ENCODE data around the gene MRPS6.

MRPS6 gene

DNA sequence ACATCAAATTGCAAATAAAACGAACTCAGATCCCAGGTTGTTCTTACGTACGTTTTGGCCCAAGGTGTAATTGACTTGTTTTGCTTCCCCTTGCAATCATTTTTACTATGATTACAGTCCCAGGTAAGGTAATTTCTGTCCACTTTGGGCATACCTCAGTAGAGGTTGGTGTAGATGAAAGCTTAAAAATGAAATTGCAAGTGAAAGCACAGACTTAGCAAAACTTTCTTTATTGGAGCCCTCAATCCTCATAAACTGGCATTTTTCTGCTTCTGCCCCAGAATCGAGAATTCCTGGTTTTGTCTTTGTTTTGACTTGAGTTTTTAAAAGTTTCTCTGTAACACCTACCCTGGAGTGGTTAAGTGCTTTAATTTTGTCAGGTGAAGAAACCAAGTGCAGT lies 9.4 kb downstream of the MRPS6 start:
- ATAC-seq (ENCODE audit: insufficient read depth, low read depth) (no peak), DNase-seq (no peak)
- H3K27ac ChIP-seq (ENCODE audit: low read length) = no peak overlapping the region; the same call in 1 of the 2 replicates
- peaks cover 99% of the 10 kb centered on the region for H3K79me2 ChIP-seq (ENCODE audit: insufficient read depth, low read length)
- H3K4me2 ChIP-seq (ENCODE audit: insufficient read depth, low read length) = no peak overlapping the region
- H3K4me1 ChIP-seq (ENCODE audit: insufficient read depth, low read length) = peaks cover 57% of the 10 kb centered on the region
- H3K4me3 ChIP-seq (ENCODE audit: low read depth in 1 of 2, low read length in 2 of 2) = no peak overlapping the region
- peaks cover 61% of the 10 kb centered on the region for H3K36me3 ChIP-seq (ENCODE audit: insufficient read depth, low read length)
- no peak overlapping the region for H2AFZ ChIP-seq (ENCODE audit: low read depth, low read length)
- H3K9ac ChIP-seq (ENCODE audit: low read depth, low read length) = no peak overlapping the region
- TF ChIP-seq, protein P1, sequence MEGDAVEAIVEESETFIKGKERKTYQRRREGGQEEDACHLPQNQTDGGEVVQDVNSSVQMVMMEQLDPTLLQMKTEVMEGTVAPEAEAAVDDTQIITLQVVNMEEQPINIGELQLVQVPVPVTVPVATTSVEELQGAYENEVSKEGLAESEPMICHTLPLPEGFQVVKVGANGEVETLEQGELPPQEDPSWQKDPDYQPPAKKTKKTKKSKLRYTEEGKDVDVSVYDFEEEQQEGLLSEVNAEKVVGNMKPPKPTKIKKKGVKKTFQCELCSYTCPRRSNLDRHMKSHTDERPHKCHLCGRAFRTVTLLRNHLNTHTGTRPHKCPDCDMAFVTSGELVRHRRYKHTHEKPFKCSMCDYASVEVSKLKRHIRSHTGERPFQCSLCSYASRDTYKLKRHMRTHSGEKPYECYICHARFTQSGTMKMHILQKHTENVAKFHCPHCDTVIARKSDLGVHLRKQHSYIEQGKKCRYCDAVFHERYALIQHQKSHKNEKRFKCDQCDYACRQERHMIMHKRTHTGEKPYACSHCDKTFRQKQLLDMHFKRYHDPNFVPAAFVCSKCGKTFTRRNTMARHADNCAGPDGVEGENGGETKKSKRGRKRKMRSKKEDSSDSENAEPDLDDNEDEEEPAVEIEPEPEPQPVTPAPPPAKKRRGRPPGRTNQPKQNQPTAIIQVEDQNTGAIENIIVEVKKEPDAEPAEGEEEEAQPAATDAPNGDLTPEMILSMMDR (IDR thresholded peaks at IDR 0.05; ENCODE audit: borderline replicate concordance, extremely low read depth, low read length, poor library complexity, severe bottlenecking) = no peak
- TF ChIP-seq EZH2 (IDR thresholded peaks at IDR 0.05; ENCODE audit: borderline replicate concordance, low read depth, low read length, severe bottlenecking) = no peak
- no peaks in the 10 kb centered on the region for H3K27me3 ChIP-seq (ENCODE audit: insufficient read depth, low read length, poor library complexity)
- peaks cover 54% of the 10 kb centered on the region; the same call in 1 of the 2 replicates for H4K20me1 ChIP-seq (ENCODE audit: insufficient read depth, low read length)
- H3K9me3 ChIP-seq (ENCODE audit: insufficient read depth, low read length, severe bottlenecking) = no peaks in the 10 kb centered on the region

DNA sequence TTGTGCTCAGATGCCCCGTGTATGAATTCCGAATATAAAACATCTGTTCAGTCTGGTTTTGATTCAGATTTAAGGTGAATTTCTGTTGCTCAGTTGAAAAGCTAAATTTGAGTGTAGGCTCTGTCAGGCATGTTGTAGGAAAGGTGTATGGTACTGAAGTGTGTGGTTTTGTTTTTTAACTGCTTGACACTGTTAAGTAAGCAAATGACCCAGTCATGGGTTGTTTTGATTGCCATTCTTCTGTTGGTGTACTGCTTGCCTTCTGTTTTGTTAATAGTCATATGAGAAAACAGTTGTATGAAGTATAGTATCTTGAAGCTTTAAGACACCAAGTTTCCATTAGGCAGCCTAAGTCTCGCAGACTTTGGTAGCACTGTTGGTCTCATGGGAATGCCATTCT lies 10.0 kb downstream of the MRPS6 start:
- Histone ChIP-seq H3K36me3 (ENCODE audit: insufficient read depth, low read length) (peaks cover 59% of the 10 kb centered on the region), H3K79me2 (ENCODE audit: insufficient read depth, low read length) (peaks cover 99% of the 10 kb centered on the region)

DNA sequence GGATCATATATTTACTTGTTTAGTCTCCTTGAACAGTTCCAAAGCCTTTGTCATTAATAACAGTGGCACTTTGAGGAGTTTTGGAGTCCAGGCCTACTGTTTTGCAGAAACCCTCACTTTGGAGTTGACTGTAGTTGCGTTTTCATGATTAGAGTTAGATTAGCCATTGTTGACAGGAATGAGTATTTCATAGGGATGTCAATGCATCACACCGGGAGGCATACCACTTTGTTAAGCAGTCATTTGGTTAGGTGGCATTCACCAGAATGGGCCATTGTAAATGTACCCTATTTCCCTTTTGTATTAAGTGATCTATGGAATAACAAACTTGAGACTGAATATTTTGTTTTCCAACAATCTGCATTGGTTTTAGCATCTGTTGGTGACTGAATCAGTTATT lies 11.8 kb downstream of the MRPS6 start:
- DNase-seq = no peak
- Histone ChIP-seq H3K9ac (ENCODE audit: low read depth, low read length) (no peak overlapping the region), H3K4me2 (ENCODE audit: insufficient read depth, low read length) (no peak overlapping the region), H3K4me1 (ENCODE audit: insufficient read depth, low read length) (peaks cover 41% of the 10 kb centered on the region), H3K27ac (ENCODE audit: low read length) (no peak overlapping the region), H3K27me3 (ENCODE audit: insufficient read depth, low read length, poor library complexity) (no peaks in the 10 kb centered on the region), H3K36me3 (ENCODE audit: insufficient read depth, low read length) (peaks cover 55% of the 10 kb centered on the region), H3K79me2 (ENCODE audit: insufficient read depth, low read length) (peaks cover 100% of the 10 kb centered on the region), H3K4me3 (ENCODE audit: low read depth in 1 of 2, low read length in 2 of 2) (no peak overlapping the region), H4K20me1 (ENCODE audit: insufficient read depth, low read length) (peaks cover 62% of the 10 kb centered on the region; the same call in 1 of the 2 replicates), H2AFZ (ENCODE audit: low read depth, low read length) (no peak overlapping the region), H3K9me3 (ENCODE audit: insufficient read depth, low read length, severe bottlenecking) (no peaks in the 10 kb centered on the region)
- ATAC-seq (ENCODE audit: insufficient read depth, low read depth) = no peak
- TF ChIP-seq, protein P1 (IDR thresholded peaks at IDR 0.05; ENCODE audit: borderline replicate concordance, extremely low read depth, low read length, poor library complexity, severe bottlenecking) = no peak
- TF ChIP-seq EZH2 (IDR thresholded peaks at IDR 0.05; ENCODE audit: borderline replicate concordance, low read depth, low read length, severe bottlenecking) = no peak

More for the DNA sequence above, 10.0 kb downstream of the MRPS6 start:
- Histone ChIP-seq H3K9ac (ENCODE audit: low read depth, low read length) (no peak overlapping the region), H3K4me2 (ENCODE audit: insufficient read depth, low read length) (no peak overlapping the region), H4K20me1 (ENCODE audit: insufficient read depth, low read length) (peaks cover 54% of the 10 kb centered on the region; the same call in 1 of the 2 replicates), H3K4me1 (ENCODE audit: insufficient read depth, low read length) (peaks cover 51% of the 10 kb centered on the region), H3K4me3 (ENCODE audit: low read depth in 1 of 2, low read length in 2 of 2) (no peak overlapping the region), H3K27me3 (ENCODE audit: insufficient read depth, low read length, poor library complexity) (no peaks in the 10 kb centered on the region), H3K27ac (ENCODE audit: low read length) (peak overlapping the region; percentile 18; the same call in 1 of the 2 replicates), H3K9me3 (ENCODE audit: insufficient read depth, low read length, severe bottlenecking) (no peaks in the 10 kb centered on the region), H2AFZ (ENCODE audit: low read depth, low read length) (no peak overlapping the region)
- DNase-seq = no peak
- TF ChIP-seq, protein P1 (IDR thresholded peaks at IDR 0.05; ENCODE audit: borderline replicate concordance, extremely low read depth, low read length, poor library complexity, severe bottlenecking) = no peak
- no peak for TF ChIP-seq EZH2 (IDR thresholded peaks at IDR 0.05; ENCODE audit: borderline replicate concordance, low read depth, low read length, severe bottlenecking)
- ATAC-seq (ENCODE audit: insufficient read depth, low read depth) = no peak
